Measurements from ENCODE around the gene MOB3C.
"Not testable (repeated sequence)": the region's sequence is repeated elsewhere in the genome, so short reads cannot be mapped to it uniquely, and the experiment has no call there.

The MOB3C gene

DNA sequence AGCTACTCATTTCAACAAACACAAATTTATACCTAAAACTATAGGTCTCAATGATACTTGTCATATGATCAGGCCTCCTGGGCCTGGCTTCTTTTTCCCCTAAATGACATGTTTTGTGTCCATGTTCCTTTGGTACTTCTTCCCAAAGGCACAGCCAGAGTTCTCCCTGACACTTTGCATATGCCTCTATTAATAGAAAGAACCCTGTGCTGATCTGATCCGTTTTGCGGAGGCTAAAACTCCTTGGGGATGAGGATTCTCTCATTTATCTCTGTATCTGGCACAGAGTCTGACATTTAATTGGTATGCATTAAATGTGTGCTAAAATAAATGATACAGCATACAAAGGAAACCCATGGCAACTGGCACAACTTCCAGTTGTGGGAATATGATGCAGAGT, 40.0 kb upstream of the MOB3C start:
- TF ChIP-seq TCF4 (CRISPR knock-in tag; IDR thresholded peaks at IDR 0.05; ENCODE audit: borderline replicate concordance) (no peak), ZNF565 (CRISPR knock-in tag; conservative IDR thresholded peaks at IDR 0.05; ENCODE audit: low read depth) (no peak), OSR1 (CRISPR knock-in tag; IDR thresholded peaks at IDR 0.05) (no peak), SNAI2 (CRISPR knock-in tag; IDR thresholded peaks at IDR 0.05) (no peak), PPARA (CRISPR knock-in tag; IDR thresholded peaks at IDR 0.05; ENCODE audit: borderline replicate concordance) (no peak), ZFP3 (CRISPR knock-in tag; IDR thresholded peaks at IDR 0.05) (no peak), RARB (CRISPR knock-in tag; IDR thresholded peaks at IDR 0.05) (no peak), ISL1 (CRISPR knock-in tag; IDR thresholded peaks at IDR 0.05) (no peak)
- TF ChIP-seq, protein P1, sequence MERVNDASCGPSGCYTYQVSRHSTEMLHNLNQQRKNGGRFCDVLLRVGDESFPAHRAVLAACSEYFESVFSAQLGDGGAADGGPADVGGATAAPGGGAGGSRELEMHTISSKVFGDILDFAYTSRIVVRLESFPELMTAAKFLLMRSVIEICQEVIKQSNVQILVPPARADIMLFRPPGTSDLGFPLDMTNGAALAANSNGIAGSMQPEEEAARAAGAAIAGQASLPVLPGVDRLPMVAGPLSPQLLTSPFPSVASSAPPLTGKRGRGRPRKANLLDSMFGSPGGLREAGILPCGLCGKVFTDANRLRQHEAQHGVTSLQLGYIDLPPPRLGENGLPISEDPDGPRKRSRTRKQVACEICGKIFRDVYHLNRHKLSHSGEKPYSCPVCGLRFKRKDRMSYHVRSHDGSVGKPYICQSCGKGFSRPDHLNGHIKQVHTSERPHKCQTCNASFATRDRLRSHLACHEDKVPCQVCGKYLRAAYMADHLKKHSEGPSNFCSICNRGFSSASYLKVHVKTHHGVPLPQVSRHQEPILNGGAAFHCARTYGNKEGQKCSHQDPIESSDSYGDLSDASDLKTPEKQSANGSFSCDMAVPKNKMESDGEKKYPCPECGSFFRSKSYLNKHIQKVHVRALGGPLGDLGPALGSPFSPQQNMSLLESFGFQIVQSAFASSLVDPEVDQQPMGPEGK (CRISPR knock-in tag; IDR thresholded peaks at IDR 0.05; ENCODE audit: borderline replicate concordance): no peak
- no peak for ATAC-seq

DNA sequence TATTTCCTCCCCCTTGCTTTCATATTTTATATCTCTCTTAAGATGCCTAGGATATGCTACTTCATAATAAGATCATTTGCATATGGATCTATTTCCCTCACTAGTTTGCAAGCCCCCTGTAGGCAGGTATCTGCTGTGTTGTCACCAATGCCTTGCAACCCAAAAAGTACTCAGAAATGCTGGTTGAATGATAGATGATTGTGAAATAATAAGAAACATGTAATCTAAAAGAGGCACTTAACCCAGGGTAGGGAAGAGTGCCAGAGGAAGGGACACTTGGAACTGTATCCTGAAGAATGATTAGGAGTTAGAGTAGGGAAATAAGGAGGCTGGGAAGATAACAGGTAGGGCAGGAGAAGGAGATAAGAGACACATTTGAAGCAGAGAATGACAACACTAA, 39.2 kb upstream of the MOB3C start:
- no peak for ATAC-seq
- TF ChIP-seq ZNF70 (CRISPR knock-in tag; IDR thresholded peaks at IDR 0.05) (no peak), ZNF565 (CRISPR knock-in tag; conservative IDR thresholded peaks at IDR 0.05; ENCODE audit: low read depth) (no peak), TOX (CRISPR knock-in tag; IDR thresholded peaks at IDR 0.05; ENCODE audit: borderline replicate concordance) (no peak), ZFP30 (CRISPR knock-in tag; IDR thresholded peaks at IDR 0.05) (no peak), ZC3H10 (CRISPR knock-in tag; IDR thresholded peaks at IDR 0.05) (no peak)

DNA sequence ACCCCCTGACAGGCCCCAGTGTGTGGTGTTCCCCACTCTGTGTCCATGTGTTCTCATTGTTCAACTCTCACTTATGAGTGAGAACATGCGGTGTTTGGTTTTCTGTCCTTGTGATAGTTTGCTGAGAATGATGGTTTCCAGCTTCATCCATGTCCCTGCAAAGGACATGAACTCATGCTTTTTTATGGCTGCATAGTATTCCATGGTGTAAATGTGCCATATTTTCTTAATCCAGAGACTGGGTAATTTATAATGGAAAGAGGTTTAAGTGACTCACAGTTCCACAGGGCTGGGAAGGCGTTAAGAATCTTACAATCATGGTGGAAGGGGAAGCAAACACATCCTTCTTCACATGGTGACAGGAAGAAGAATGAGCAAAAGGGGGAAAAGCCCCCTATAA, 38.1 kb upstream of the MOB3C start:
- ATAC-seq: not testable (repeated sequence)

DNA sequence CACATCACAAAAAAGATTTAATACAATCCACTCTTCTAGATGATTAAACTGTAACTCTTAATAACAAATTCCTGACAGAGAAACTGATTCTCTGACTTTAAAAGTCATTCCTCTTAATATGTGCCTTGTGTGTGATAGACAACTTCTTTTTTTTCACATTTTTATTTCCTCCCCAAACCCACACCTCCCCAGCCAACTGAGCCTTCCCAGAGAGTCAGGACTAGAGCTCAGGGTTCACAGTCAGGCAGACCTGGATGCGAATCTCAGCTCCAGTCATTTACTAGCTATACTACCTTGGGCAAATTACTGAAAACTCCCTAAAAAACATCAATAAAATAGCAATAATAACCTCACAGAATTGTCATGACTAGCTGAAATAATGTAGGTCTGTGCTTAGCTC, 37.4 kb upstream of the MOB3C start:
- no peak for ATAC-seq
- no peak for TF ChIP-seq ARNTL (CRISPR knock-in tag; IDR thresholded peaks at IDR 0.05; ENCODE audit: borderline replicate concordance, low read depth)

DNA sequence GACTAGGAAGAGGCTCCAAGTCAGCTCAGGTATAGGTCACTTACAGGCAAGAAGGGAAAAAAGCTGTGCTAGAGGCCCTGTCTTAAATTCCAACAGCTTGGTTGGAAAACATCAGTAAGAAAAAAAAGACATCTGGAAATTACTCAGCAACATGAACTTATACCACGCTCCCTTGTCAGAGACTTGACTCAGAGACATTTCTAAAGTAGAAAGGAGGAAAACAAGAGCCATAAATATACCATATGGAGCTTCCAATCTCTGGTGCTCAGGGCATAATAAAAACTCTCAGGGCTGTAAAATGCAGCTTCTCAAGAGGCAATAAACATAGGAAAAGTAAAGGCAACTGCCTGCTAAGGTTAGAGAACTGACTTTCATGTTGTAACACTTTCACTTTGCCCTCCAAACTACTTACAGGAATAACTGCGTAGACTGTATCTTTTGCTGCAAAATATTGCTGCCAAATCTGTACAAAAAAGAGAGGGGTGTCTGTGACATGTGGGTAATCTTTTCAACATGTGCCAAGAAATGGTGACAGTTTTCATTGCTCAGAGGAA, 36.9 kb upstream of the MOB3C start:
- ATAC-seq: no peak; the same call in 2 of the 3 replicates

More for the DNA sequence above, 36.9 kb upstream of the MOB3C start:
- TF ChIP-seq ZC3H10 (CRISPR knock-in tag; IDR thresholded peaks at IDR 0.05) (no peak), ZNF565 (CRISPR knock-in tag; conservative IDR thresholded peaks at IDR 0.05; ENCODE audit: low read depth) (no peak), TCF4 (CRISPR knock-in tag; IDR thresholded peaks at IDR 0.05; ENCODE audit: borderline replicate concordance) (no peak), ZNF8 (CRISPR knock-in tag; IDR thresholded peaks at IDR 0.05) (no peak), BACH2 (CRISPR knock-in tag; IDR thresholded peaks at IDR 0.05; ENCODE audit: borderline replicate concordance) (no peak), CSDC2 (CRISPR knock-in tag; IDR thresholded peaks at IDR 0.05) (no peak), ISL1 (CRISPR knock-in tag; IDR thresholded peaks at IDR 0.05) (no peak), ARNTL (CRISPR knock-in tag; IDR thresholded peaks at IDR 0.05; ENCODE audit: borderline replicate concordance, low read depth) (no peak), PPARA (CRISPR knock-in tag; IDR thresholded peaks at IDR 0.05; ENCODE audit: borderline replicate concordance) (no peak), TOX (CRISPR knock-in tag; IDR thresholded peaks at IDR 0.05; ENCODE audit: borderline replicate concordance) (no peak), ZNF70 (CRISPR knock-in tag; IDR thresholded peaks at IDR 0.05) (no peak), ZFP30 (CRISPR knock-in tag; IDR thresholded peaks at IDR 0.05) (no peak), ESRRG (CRISPR knock-in tag; IDR thresholded peaks at IDR 0.05) (no peak), SNAI2 (CRISPR knock-in tag; IDR thresholded peaks at IDR 0.05) (no peak)
- TF ChIP-seq, protein P2, sequence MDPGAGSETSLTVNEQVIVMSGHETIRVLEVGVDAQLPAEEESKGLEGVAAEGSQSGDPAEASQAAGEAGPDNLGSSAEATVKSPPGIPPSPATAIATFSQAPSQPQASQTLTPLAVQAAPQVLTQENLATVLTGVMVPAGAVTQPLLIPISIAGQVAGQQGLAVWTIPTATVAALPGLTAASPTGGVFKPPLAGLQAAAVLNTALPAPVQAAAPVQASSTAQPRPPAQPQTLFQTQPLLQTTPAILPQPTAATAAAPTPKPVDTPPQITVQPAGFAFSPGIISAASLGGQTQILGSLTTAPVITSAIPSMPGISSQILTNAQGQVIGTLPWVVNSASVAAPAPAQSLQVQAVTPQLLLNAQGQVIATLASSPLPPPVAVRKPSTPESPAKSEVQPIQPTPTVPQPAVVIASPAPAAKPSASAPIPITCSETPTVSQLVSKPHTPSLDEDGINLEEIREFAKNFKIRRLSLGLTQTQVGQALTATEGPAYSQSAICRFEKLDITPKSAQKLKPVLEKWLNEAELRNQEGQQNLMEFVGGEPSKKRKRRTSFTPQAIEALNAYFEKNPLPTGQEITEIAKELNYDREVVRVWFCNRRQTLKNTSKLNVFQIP (CRISPR knock-in tag; IDR thresholded peaks at IDR 0.05; ENCODE audit: borderline replicate concordance, low read depth): no peak
- TF ChIP-seq, protein P3, sequence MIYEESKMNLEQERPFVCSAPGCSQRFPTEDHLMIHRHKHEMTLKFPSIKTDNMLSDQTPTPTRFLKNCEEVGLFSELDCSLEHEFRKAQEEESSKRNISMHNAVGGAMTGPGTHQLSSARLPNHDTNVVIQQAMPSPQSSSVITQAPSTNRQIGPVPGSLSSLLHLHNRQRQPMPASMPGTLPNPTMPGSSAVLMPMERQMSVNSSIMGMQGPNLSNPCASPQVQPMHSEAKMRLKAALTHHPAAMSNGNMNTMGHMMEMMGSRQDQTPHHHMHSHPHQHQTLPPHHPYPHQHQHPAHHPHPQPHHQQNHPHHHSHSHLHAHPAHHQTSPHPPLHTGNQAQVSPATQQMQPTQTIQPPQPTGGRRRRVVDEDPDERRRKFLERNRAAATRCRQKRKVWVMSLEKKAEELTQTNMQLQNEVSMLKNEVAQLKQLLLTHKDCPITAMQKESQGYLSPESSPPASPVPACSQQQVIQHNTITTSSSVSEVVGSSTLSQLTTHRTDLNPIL (CRISPR knock-in tag; IDR thresholded peaks at IDR 0.05; ENCODE audit: low read depth): no peak
- TF ChIP-seq, protein P4, sequence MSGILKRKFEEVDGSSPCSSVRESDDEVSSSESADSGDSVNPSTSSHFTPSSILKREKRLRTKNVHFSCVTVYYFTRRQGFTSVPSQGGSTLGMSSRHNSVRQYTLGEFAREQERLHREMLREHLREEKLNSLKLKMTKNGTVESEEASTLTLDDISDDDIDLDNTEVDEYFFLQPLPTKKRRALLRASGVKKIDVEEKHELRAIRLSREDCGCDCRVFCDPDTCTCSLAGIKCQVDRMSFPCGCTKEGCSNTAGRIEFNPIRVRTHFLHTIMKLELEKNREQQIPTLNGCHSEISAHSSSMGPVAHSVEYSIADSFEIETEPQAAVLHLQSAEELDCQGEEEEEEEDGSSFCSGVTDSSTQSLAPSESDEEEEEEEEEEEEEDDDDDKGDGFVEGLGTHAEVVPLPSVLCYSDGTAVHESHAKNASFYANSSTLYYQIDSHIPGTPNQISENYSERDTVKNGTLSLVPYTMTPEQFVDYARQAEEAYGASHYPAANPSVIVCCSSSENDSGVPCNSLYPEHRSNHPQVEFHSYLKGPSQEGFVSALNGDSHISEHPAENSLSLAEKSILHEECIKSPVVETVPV (CRISPR knock-in tag; IDR thresholded peaks at IDR 0.05): no peak
- TF ChIP-seq, protein P1 (CRISPR knock-in tag; IDR thresholded peaks at IDR 0.05; ENCODE audit: borderline replicate concordance): no peak
